CD4-positive, alpha-beta T cell treated with Interleukin-15 for 4 hours (primary cell): ENCODE data around the gene CTNNA3.

Source experiments
- DNase-seq: peaks from one replicate; pipeline ENCODE4 v3.0.0-alpha.2; 2020; ENCODE audit warnings: low spot score

CTNNA3 gene

DNA sequence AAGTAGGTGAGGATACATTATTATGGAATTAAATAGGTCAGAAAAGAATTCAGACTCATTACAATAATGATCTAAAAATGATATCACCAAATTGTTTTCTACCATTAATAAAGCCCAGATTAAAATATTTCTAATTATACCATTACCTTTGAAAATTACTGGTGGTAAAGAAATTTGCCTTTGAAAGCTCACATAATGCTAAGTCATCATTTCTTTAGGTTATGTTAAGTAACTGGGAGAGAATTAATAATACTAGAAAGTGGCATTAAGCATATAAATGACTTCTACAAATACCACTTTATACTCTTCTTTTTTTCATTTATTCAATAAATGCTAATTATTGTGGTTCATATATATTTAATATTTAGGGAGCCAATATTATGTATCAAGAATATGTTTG, 1411.4 kb downstream of the CTNNA3 start:
- DNase-seq, result no peak

DNA sequence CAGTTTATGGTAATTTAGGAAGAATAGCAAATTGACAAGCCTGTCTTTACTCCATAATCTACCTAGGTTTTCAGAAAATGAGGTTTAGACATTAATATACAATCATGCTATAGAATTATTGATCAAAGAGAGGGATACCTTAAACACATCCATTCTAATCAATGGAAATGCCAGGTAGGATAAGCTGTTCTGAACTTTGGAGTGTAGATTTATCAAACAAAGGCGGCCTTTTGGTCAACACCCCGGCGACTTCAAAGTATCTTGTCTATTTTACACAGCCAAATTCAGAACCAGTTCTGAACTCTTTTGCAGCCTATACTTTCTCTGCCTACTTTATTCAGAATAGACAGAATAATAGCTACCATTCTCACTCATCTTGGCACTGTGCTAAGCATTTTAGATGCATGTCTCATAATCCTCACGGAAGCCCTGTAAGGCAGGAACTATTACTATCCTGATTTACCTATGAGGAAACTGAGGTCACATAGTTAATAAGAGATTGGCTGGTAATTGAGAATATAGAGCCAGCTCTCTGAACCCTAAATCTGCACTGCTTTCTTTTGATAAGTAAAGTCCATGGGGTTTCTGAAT, 1412.0 kb downstream of the CTNNA3 start:
- DNase-seq, result no peak

DNA sequence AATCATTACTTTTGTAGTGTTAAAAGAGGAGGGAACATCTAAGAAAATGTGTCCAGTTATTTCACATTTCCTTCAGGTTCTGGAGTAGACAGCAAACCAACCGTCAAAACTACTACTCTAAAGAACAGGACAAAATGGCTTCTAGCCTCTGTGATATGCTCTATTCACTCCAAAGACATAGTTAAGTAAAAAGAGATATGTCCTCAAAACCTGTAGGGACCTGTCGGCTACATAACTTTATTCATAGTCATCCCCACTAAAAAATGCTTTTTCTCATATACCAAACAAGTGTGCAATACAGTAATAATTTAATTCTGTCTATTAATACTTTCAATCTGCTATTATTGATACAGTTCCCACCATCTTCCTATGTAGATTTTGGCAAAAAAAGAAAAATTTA, 1412.9 kb downstream of the CTNNA3 start:
- DNase-seq, result no peak

DNA sequence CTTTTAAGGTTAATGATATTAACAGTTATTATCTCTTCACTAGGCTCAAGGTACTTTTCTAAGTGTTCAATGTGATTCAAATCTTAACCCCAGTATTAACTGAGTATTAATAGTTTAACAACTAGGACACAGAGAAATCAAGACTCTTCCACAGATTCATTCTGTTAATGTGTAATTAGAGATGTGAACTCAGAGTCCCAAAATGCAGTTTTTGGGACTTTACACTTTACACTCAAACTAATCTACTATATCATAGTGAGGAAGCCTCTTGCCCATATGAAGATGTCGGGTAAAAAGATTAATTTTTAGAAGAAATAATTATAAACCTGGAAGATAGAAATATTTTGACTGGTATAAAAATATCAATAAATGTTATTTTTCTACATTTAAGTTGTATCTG, 1414.7 kb downstream of the CTNNA3 start:
- DNase-seq, result no peak

DNA sequence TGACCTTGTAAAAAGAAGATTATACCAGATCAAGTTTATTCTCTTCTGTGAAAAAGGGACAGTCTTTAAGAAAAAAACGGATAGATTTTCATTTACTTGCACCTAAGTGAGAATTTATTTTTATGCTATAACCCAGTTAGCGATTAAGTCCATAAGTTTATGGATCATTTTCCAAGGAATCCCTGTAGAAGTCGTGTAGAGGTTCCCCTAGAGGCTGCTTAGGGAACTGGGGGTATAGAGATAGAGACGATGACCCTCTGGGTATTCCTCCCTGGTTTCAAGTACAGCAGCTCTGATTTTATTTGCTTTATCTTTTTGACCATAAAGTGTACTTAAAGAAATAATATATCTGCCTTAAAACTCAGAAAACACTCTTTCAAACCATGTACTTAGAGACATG, 1418.5 kb downstream of the CTNNA3 start:
- DNase-seq, result no peak

DNA sequence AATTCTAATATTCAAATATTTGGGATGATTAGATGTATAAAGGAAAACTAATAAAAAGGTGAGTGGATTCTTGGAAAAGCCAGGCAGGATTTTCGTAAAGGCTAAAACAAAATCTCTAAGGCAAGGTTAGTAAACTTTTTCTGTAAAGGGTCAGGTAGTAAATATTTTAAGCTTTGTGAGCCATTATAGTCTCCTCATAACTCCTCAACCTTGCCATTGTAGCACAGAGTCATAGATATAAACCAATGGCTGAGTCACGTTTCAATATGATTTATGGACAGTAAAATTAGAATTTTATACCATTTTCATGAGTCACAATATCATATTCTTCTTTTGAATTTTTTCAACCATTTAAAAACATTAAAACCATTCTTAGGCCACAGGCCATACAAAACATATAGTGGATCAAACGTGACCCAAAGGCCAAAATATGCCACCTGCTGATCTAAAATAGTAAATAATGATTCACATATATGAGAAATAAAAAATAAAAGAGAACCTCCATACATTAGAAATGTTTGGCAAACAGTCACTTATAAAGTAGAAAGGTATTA, 1422.0 kb downstream of the CTNNA3 start:
- no peak for DNase-seq

DNA sequence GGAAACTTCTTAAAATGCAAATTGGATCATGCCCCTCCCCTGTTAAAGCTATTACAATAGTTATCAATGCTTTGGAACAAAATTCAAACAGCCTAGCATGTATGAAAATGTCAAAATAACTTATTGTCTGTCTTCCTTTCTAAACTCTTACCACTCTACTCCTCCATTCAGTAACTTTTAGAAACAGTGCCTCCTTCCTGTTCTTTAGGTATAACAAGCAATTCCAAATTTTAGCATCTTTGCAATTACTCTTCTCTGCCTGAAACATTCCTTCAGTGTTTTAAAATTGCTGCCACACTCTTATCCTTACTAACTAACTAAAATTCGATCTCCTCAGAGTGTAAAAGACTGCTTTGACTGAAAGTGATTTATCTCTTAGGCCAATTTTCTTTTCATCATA, 1430.6 kb downstream of the CTNNA3 start:
- DNase-seq, result no peak

DNA sequence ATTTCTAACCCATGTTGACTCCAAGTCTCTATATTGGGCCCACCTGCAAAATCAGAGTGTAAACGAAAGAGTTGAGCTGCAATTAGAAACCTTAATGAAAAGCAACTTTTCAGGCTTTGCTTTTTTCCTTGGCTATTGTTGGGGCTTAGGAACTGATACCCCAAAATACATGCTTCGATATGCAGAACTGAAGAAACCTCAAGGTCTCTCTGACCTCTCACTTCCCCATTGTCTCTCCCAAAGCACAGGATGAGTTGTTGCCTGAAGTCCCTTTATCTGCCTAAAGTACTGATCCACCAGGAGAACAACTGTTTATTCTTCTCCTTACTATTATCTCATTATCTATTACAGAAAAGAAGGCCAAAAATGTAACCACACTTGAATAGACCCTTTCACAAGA, 1436.2 kb downstream of the CTNNA3 start:
- no peak for DNase-seq

DNA sequence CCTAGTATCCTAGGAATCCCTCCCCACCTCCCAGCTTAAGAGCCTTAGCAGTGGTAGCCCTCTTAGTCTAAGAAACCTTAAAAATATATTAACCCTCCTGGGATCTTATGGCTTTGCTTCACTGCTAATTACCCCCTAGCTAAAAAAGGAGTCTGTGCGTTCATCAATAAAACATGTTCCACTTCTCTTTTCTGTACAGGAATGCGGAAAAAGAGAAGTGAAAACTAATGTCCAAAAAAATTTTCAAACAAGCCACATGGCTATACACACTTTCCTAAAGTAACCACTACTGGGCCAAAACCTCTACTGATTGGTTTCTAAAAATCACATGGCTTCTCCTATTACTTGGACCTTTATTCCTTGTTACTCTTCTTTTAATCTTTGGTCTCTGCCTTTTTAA, 1437.3 kb downstream of the CTNNA3 start:
- DNase-seq, result no peak

DNA sequence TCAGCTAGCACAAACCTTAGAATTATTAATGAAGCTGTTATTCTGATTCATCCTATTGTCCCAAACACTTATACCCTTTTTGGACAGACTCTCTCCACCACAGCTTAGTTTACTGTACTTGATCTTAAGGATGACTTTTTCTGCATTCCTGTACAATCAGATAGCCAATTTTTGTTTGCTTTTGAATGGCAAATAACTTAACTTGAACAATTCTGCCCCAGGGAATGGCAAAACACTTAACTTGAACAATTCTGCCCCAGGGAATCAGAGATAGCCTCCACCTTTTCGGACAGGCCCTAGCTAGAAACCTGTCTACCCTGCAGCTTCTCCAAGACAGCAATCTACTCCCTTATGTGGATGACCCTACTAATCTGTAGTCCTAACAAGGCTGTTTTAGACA, 1438.2 kb downstream of the CTNNA3 start:
- no peak for DNase-seq

DNA sequence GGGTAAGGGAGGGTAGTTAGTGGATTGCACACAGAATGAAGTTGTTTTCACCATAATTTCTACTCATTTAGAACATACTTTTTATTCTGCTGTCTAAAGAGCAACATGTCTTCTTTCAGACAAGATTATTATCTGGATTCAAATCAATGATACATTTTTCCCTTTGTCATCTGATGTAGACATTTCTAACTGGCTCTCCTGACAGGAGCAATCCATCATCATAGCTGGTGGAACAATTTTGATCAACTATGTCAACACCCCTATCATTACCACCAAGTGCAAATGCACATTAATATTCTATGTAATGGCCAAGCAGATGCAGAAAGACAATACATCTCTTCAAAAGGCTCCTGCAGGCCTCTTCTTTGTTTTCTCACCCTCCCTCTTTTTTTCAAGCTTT, 1443.0 kb downstream of the CTNNA3 start:
- no peak for DNase-seq

DNA sequence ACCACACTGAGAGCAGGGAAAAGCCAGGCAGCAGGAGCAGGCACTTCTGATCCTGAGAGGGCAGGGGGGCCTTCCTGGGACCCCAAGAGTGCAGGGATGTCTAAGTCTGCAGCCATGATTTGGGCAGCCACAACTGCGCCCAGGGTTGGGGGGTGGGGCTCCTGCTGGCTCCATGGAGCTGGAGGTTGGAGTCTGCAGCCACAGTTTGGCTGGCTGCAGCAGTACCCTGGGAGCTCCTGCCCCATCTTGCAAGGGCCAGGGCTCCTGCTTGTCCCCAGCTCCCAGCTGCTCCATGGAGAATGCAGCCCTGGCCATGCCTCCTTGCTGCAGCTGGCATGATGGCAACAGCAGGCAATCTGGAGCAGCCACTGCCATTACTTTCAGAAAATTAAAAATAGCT, 1449.8 kb downstream of the CTNNA3 start:
- no peak for DNase-seq

DNA sequence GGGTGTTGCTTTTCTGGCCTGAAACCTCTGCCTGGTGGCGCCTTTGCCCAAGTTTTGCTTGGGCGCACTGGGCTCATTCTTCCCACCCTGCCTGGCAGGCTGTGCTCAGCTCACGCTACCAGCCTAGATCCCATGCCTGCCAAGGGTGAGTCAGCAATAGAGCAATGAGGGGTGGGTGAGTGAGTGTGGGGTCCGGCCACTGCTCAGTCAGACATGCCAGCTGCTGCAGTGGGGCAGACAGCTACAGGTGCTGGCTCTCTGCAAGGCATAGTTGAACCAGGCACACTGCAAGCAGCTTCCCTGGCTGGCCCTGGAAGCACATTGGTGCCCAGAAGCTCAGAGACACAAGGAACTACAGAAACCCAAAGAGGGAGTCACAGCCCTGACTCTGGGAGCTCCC, 1451.0 kb downstream of the CTNNA3 start:
- DNase-seq, result no peak

DNA sequence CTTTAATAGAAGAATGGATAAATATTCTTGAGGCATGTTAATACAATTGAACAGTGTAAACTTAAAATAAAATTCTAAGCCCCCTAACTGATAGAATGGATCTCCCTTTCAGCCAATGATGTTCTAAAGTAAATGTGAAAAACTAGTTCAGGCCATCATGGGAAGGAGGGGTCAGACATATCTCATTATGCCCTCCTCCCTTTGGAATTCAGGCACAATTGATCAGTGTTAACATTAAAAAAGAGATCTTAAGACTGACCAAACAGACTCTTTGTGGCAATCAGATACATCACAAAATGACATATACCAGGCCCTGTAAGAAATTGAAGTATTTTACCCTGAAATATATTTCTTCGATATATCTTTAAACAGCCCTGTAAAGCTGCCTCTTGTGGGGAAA, 1453.1 kb downstream of the CTNNA3 start:
- no peak for DNase-seq

DNA sequence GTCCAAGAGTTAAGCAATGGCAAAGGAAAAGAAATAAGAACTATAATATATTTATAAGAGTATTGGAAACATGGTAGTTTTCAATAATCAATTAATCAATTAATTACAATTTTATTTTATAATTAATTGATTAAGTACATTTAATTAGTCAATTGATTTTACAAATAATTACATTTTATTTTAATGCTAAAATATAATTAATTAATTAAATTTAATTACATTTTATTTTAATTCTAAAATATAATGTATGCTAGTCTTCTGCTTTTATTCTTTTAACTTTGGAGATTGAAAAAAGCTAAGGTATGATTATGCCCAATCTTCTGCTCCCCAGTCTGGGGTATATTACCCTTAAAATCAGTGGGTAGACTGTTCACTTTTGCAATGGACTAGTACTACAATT, 1456.9 kb downstream of the CTNNA3 start:
- DNase-seq, result no peak

DNA sequence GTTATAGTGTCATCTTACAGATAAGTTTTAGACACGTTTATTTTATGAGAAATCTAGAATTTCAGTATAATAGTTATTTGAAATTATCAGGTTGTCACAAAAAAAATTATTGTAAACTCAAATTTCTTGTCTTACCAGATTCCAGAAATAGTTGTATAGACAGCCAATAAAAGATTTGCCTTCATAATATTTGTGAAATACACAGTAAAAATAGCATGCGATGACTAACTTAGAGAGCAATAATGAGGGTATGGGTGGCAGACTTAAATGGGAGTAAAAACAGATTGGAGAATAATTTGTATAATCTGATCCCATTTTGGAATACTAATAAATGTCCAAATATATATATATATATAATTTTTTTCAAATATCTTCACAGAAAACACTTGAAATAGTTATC, 1457.7 kb downstream of the CTNNA3 start:
- DNase-seq, result no peak

DNA sequence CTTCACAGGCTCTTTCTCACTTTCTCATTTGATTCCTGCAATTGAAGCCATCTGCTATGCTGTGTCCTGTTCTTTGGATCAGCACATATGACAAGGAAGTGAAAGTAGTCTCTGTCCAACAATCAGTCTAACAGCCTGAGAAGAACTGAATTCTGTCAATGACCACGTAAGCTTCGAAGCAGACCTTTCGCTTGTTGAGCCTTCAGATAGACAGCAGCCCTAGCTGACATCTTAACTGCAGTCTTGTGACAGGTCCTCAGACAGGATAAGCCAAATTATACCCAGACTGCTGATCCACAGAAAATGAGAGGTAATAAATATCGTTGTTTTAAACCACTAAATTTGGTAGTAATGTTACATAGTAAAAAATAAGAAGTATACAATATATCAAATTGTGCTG, 1461.1 kb downstream of the CTNNA3 start:
- DNase-seq, result no peak

DNA sequence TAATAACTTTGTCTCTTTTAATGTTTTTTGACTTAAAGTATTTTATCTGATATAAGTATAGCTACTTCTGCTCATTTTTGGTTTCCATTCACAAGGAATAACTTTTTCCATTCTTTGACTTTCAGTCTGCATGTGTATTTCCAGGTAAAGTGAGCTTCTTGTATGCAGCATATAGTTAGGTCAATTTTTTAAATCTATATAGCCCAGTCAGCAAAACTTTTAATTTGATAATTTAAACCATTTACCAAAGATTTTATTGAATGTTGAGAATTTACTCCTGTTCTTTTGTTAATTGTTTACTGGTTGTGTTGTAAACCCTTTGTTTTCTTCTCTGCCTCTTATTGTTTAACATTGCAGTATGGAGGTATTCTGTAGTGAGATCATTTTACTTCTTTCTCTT, 1467.1 kb downstream of the CTNNA3 start:
- DNase-seq, result no peak

DNA sequence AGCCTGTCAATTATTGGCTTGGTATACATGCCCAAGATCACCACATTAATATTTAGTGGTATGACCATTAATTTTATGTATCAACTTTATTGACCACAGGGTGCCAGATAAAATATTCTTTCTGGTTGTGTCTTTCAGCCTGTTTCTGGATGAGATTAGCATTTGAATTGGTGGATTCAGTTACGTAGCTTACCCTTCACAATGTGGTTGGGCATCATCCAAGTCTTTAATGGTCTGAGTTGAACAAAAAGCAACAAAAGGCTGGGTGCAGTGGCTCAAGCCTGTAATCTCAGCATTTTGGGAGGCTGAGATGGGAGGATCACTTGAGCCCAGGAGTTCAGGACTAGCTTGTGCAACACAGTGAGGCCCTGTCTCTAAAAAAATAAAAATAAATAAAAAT, 1472.3 kb downstream of the CTNNA3 start:
- DNase-seq, result no peak

DNA sequence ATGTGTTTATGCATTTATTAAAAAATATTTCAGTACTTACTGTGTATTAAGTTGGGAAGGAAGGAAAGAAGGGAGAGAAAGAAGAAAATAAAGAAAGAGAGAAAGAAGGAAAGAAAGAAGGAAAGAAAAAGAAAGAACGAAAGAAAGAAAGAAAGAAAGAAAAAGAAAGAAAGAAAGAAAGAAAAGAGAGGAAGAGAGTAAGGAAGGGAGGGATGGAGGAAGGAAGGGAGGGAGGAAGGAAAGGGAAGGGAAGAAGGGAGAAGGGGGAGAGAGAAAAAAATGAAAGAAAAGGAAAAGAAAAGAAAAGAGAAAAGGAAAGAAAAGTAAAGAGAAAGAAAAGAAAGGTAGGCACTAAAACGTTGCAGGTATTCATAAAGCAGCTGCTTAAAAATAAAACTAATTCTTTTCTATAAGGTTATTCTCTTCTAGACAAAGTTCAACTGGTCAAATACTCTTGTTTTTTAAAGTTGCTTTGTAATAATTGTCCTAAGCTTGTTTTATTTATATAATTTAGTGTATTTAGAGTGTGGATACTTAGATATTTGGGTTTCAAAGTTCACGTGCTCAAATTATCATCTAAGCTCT, 1473.4 kb downstream of the CTNNA3 start:
- DNase-seq, result no peak

DNA sequence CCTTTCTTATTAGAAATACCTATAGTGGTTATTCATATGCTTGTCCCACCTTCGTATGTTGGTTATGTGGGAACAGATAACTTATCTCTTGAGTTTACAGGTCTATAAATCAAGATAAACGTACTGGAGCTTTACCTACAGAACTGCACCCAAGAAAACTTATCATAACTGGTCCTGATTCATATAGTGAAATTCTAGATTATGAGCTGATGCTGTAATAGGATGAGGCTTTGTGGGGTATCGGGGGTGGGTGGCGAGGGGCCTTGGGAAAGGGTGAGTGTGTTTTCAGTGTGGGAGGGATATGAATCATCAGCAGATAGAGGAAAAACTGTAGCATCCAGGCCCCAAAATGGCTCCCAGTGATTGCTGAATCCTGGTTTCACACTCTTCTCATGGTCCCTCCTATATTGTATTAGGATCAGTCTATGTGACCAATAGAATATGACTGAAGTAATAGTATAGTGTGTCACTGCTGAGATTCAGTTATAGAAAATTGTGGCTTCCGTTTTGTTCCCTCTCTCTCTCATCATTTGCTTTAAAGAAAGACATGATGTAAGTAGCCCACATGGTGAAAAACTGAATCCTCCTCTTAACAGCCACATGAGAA, 1476.9 kb downstream of the CTNNA3 start:
- no peak for DNase-seq

DNA sequence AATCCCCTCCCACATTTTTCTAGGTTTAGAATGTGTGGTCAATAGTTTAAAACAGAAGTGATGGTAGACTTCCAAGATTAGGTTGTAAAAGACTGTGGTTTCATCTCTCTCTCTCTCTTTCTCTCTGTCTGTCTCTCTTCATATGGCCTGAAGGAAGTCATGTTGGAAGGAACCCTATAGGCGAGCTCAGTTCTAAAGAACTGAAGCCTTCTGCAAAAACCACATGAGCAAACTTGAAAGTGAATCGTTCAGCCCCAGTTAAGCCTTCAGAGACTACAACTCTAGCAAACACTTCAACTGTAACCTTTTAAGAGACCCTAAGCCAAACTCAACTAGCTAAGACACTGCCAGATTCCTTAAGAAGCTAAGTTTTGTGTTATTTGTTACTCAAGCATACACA, 1477.7 kb downstream of the CTNNA3 start:
- DNase-seq, result no peak

DNA sequence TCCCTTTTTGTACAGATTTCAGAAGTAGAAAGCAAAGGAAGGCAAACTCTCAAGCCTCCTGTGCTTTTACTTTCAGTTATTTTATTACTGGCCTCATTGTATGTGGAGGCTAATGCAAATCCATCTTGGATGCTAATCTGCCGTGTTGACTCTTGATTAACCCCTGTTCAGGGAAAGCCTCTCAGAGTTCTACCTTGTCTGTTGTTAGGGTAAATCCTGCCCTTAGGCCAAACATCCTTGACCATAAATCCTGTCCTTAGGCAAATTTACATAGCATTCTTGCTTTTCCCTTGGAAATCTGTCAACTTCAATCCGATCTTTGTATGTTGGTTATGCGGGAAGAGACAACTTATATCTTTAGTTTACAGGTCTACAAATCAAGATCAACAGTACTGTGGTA, 1480.1 kb downstream of the CTNNA3 start:
- DNase-seq, result no peak
